HG02884 (cell line): Measurements from ENCODE around the gene PITPNM3.

ENCODE experiments used
- ATAC-seq: cut with Tn5 transposase; IDR thresholded peaks from one replicate; pipeline ENCODE4 v1.9.1; 2021; ENCODE audit warnings: mild to moderate bottlenecking, moderate library complexity; ENCODE audit not compliant: unreplicated experiment

Gene PITPNM3

DNA sequence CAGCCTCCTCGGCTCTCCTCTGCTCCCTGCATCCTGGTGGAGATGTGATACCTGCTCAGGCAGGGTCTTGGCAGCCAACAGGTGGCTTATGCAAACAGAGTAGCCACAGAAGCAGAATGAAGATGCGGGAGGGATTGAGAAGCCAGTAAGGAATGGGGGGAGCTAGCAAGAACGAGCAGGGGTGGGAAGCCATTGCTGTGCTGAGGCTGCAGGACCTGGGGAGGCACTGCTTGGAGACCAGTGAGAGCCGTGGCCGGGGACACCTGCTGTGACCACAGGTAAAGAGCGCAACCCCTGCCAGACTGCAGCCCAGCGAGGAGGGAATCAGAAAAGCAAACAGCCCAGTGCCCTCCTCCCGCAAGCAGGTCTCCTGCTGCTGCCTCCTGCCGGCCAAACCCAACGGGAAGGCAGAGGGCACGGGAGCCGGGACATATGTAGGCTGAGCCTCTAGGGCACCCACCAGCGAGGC is 136.1 kb downstream of the PITPNM3 start:
- no peak for ATAC-seq

DNA sequence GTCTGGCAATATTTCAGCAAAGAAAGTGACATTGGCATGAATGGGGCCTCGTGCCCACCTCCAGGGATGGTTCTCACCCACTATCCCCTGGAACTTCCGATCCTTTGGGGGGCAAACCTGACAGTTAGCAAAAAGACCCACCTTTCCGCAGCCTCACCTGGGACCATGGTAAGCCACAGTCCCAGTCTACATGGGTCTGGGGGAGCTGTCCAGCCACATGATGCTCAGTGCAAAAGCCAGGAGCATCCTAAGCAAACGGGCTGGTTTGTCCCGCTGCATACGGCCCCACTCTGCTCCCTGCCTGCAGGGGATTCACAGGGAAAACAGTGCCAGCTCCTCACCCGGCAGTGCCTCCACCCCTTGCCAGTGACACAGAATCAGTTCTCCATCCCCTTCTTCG is 140.7 kb downstream of the PITPNM3 start:
- ATAC-seq: no peak

DNA sequence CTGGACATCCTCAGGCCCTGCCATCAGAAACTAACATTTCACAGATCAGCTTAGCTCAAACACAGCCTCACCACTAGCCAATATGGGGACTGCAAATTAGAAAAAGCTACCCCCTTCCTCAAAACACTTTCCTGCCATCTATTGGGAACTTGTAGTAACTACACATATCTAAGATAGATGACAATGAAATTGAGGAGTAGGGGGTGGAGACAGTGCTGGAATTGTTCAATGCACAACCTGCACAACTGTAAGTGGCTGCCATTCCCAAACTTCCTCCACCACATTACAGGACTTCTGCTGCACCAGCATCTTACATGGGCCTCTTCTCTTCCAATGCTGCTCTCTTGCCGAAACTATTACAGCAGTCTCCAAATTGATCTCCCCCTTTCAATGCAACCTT is 143.3 kb downstream of the PITPNM3 start:
- ATAC-seq: no peak

DNA sequence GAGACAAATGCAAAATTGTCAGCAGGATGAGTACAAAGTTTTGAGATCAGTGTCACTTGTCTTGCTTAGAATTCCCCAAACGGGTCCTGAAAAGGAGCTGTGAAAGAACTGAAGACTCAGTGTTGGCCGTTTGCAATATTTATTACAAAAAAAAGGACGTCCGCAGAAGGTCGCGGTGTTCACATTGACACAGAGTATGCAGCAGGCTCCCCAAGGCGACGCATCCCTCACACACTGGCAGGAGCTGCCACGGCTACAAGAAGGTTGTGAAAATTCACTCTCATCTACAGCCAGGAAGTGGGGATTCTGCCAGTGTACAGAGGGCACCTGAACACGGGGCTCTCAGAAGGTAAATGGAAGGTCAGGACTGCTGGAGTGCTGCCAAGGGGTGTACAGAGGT is 147.6 kb downstream of the PITPNM3 start:
- no peak for ATAC-seq

DNA sequence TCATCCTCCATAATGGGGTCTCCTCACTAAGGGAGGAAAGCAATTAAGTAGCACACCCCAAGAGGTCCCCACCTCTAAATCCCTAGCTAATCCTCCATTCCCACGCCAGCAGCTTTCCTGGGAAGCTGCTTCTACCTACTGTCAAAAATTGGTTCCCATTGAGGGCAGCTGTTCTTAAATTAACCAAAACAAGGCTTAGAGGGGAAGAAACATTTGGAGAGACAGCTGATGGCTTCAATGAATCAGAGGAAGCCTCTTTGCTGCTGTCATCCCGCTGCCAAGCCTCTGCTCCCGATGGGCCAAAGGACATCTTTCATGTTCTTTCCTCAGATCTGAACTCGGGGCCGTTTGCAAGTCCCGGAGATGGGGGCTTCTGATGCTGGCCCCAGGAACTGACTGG is 148.1 kb downstream of the PITPNM3 start:
- no peak for ATAC-seq

DNA sequence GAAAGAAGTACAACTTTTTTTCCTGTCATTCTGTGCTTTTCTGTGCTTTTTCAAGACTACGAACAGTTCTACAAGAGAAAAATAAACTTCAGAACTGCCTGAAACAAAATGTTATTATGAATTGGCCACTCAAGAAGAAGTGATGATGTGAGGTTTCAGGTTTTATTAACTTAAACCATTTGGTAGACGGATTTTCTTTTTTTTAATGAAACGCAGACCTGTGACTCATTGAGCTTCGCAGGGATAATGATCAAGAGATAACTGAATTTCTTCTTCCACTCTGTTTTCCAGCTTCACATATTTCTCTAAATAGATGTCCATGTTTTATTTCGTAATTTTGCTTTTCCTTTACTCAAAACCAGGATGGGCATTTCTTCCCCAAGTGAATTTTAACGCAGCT is 154.1 kb downstream of the PITPNM3 start:
- no peak for ATAC-seq
